ENCODE results near the gene PLTP. TPM values are rescaled to one million over a fixed set of nuclear protein-coding genes. Genes with fewer than 3 reads are reported as not detected.

The PLTP gene
- total and polyA plus RNA-seq, 11 donors, result 19.8 to 367 (median 50.5) TPM

- TF ChIP-seq, protein P1, sequence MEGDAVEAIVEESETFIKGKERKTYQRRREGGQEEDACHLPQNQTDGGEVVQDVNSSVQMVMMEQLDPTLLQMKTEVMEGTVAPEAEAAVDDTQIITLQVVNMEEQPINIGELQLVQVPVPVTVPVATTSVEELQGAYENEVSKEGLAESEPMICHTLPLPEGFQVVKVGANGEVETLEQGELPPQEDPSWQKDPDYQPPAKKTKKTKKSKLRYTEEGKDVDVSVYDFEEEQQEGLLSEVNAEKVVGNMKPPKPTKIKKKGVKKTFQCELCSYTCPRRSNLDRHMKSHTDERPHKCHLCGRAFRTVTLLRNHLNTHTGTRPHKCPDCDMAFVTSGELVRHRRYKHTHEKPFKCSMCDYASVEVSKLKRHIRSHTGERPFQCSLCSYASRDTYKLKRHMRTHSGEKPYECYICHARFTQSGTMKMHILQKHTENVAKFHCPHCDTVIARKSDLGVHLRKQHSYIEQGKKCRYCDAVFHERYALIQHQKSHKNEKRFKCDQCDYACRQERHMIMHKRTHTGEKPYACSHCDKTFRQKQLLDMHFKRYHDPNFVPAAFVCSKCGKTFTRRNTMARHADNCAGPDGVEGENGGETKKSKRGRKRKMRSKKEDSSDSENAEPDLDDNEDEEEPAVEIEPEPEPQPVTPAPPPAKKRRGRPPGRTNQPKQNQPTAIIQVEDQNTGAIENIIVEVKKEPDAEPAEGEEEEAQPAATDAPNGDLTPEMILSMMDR (IDR thresholded peaks at IDR 0.05), result no peak
- TF ChIP-seq POLR2A (IDR thresholded peaks at IDR 0.05), result no peak
- 74 to 86% (median 81%) methylated on average over 14 to 20 of the region's 20 CpGs for WGBS, 4 donors
- H3K4me3 ChIP-seq, result no peak overlapping the region
- ATAC-seq (peak in 3 of 4 donors; percentile 41 to 56 (median 49)), DNase-seq (peak in 3 of 5 donors; percentile 50 to 66 (median 62))
- no peaks in the 10 kb centered on the region for H3K9me3 ChIP-seq
- H3K36me3 ChIP-seq, result peaks cover 2 to 100% (median 98%) of the 10 kb centered on the region in 9 donors
- peak overlapping the region in 6 of 12 donors; percentile 1 to 81 (median 27) for H3K27ac ChIP-seq
- no peaks in the 10 kb centered on the region for H3K27me3 ChIP-seq
- intact Hi-C loops (cut with DNase I), result no loop called here
- H3K4me1 ChIP-seq, result peaks cover 0 to 39% (median 0%) of the 10 kb centered on the region in 12 donors
These were observed 34.4 kb upstream of the PLTP start for GRCh38 chr20:45946149-45946970.

GRCh38 chr20:45945678-45946148 lies 33.8 kb upstream of the PLTP start:
- Histone ChIP-seq H3K27ac (peak overlapping the region in 4 of 12 donors; percentile 18 to 81 (median 37)), H3K27me3 (no peaks in the 10 kb centered on the region), H3K9me3 (no peaks in the 10 kb centered on the region), H3K4me1 (peaks cover 0 to 39% (median 0%) of the 10 kb centered on the region in 12 donors), H3K4me3 (no peak overlapping the region), H3K36me3 (peaks cover 2 to 100% (median 98%) of the 10 kb centered on the region in 9 donors)
- intact Hi-C loops (cut with DNase I), result no loop called here
- no peak for TF ChIP-seq POLR2A (IDR thresholded peaks at IDR 0.05)
- TF ChIP-seq, protein P1 (IDR thresholded peaks at IDR 0.05), result no peak
- WGBS, 4 donors, result 83 to 90% (median 87%) methylated on average over 6 to 13 of the region's 13 CpGs
- DNase-seq (no peak), ATAC-seq (peak in 1 of 4 donors; percentile 4)

DNA sequence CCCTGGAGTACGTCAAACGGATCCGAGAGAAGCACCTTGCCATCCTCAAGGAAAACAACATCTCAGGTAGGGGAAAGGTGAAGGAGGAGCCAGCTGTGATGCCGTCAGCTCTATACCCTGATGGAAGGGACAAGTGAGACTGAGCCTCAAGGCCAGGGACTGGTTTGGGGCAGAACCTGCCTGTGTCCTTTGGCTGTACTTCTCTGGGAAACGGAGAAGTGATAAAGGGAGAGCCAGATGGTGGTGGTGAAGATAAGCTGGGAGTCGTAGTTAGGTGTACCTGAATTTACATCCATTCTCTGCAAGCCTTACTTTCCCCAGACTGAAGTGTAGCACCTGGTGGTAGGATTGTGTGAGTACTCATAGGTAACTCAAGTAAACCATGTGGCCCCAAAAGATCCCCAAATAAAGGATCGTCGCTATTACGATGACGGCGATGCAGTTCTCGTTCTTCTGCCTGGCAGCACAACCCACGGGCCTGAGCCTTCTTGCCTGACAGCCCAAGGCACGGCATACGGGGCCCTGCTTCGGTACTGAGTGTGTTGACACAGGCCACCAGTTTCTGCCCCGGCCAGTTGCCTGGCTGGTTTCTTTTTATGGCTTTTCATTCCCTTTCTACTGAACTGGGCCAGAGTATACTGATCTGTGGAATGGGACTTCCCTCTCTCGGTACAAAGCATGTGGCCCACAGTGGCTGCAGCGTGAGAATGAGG lies 33.2 kb upstream of the PLTP start:
- intact Hi-C loops (cut with DNase I), result no loop called here
- Histone ChIP-seq H3K9me3 (no peaks in the 10 kb centered on the region), H3K27ac (peak overlapping the region in 1 of 12 donors; percentile 81), H3K4me1 (peaks cover 0 to 39% (median 0%) of the 10 kb centered on the region in 12 donors), H3K4me3 (no peak overlapping the region), H3K27me3 (no peaks in the 10 kb centered on the region), H3K36me3 (peaks cover 2 to 100% (median 98%) of the 10 kb centered on the region in 9 donors)
- no peak for TF ChIP-seq POLR2A (IDR thresholded peaks at IDR 0.05)
- WGBS, 4 donors, result 79 to 88% (median 87%) methylated on average over 18 to 19 of the region's 19 CpGs
- no peak for DNase-seq
- no peak for ATAC-seq

- DNase-seq, result no peak
- Histone ChIP-seq H3K4me3 (no peak overlapping the region), H3K27me3 (no peaks in the 10 kb centered on the region), H3K4me1 (peaks cover 0 to 39% (median 0%) of the 10 kb centered on the region in 12 donors), H3K9me3 (no peaks in the 10 kb centered on the region), H3K27ac (peak overlapping the region in 1 of 12 donors; percentile 37), H3K36me3 (peaks cover 2 to 100% (median 98%) of the 10 kb centered on the region in 9 donors)
- TF ChIP-seq, protein P1 (IDR thresholded peaks at IDR 0.05), result no peak
- TF ChIP-seq POLR2A (IDR thresholded peaks at IDR 0.05), result no peak
- ATAC-seq, result no peak
- intact Hi-C loops (cut with DNase I), result no loop called here
- WGBS, 4 donors, result 84 to 89% (median 88%) methylated on average over 15 of the region's 15 CpGs
These were observed 32.4 kb upstream of the PLTP start for GRCh38 chr20:45944151-45944964.

Measured in heart left ventricle (tissue), 16 donors.